T follicular helper cell (primary cell): ENCODE results near the gene RLF.
"Not testable (repeated sequence)": the region's sequence is repeated elsewhere in the genome, so short reads cannot be mapped to it uniquely, and the experiment has no call there.

Experiments
- DNase-seq: peaks from one replicate; pipeline ENCODE4 v3.0.0-alpha.2; 2020; ENCODE audit warnings: low read depth

The RLF gene

GRCh38 chr1:40162753-40163441, 1.7 kb downstream of the RLF start:
- no peak for DNase-seq

- no peak for DNase-seq
Measured at GRCh38 chr1:40167317-40167716, 6.1 kb downstream of the RLF start.

- DNase-seq: no peak
Measured at GRCh38 chr1:40171036-40171435, 9.8 kb downstream of the RLF start.

GRCh38 chr1:40174788-40175187, 13.6 kb downstream of the RLF start:
- no peak for DNase-seq

GRCh38 chr1:40176989-40177388, 15.8 kb downstream of the RLF start:
- DNase-seq: not testable (repeated sequence)

- DNase-seq: no peak
Measured at GRCh38 chr1:40178200-40178599, 17.0 kb downstream of the RLF start.

GRCh38 chr1:40179496-40180089, 18.4 kb downstream of the RLF start:
- DNase-seq: no peak

- no peak for DNase-seq
Measured at GRCh38 chr1:40183055-40183710, 22.0 kb downstream of the RLF start.

GRCh38 chr1:40184193-40184592, 23.0 kb downstream of the RLF start:
- no peak for DNase-seq

- DNase-seq: no peak
Measured at GRCh38 chr1:40185951-40186864, 25.0 kb downstream of the RLF start.

- no peak for DNase-seq
Measured at GRCh38 chr1:40187399-40187798, 26.2 kb downstream of the RLF start.

- DNase-seq: not testable (repeated sequence)
Measured at GRCh38 chr1:40194639-40195038, 33.5 kb downstream of the RLF start.

GRCh38 chr1:40197656-40198055, 36.5 kb downstream of the RLF start:
- DNase-seq: no peak

GRCh38 chr1:40199126-40199525, 37.9 kb downstream of the RLF start:
- DNase-seq: no peak

GRCh38 chr1:40204856-40205255, 43.7 kb downstream of the RLF start:
- DNase-seq: no peak

GRCh38 chr1:40210511-40211204, 49.5 kb downstream of the RLF start:
- no peak for DNase-seq

- DNase-seq: no peak
Measured at GRCh38 chr1:40218333-40218732, 57.1 kb downstream of the RLF start.

GRCh38 chr1:40221471-40221905, 60.3 kb downstream of the RLF start:
- not testable (repeated sequence) for DNase-seq

GRCh38 chr1:40221977-40222772, 61.0 kb downstream of the RLF start:
- DNase-seq: no peak

- no peak for DNase-seq
Measured at GRCh38 chr1:40224040-40224439, 62.9 kb downstream of the RLF start.

- DNase-seq: no peak
Measured at GRCh38 chr1:40226192-40226591, 65.0 kb downstream of the RLF start.
